Progenitor cell of endocrine pancreas (in vitro differentiated cells): ENCODE results near the gene SERF2. TPM values are rescaled to one million over a fixed set of nuclear protein-coding genes. Genes with fewer than 3 reads are reported as not detected.

ENCODE experiments used
- DNase-seq: peaks from one replicate; pipeline ENCODE4 v3.0.0; 2021; ENCODE audit warnings: low spot score; ENCODE audit not compliant: unreplicated experiment
- H3K27ac Mint-ChIP-seq: 2 replicates; pipeline ENCODE4 v1.8.0; 2021; ENCODE audit warnings: mild to moderate bottlenecking, moderate library complexity, mixed read lengths
- H3K27me3 Mint-ChIP-seq: 2 replicates; pipeline ENCODE4 v1.8.0; 2021; ENCODE audit warnings: mixed read lengths
- H3K36me3 Mint-ChIP-seq: 2 replicates; pipeline ENCODE4 v1.8.0; 2022; ENCODE audit warnings: mixed read lengths; ENCODE audit not compliant: insufficient read depth
- H3K4me1 Mint-ChIP-seq: 2 replicates; pipeline ENCODE4 v1.8.0; 2021; ENCODE audit warnings: low read depth, mixed read lengths
- H3K4me3 Mint-ChIP-seq: 2 replicates; pipeline ENCODE4 v1.8.0; 2021; ENCODE audit warnings: low read depth, mild to moderate bottlenecking, moderate library complexity, mixed read lengths
- H3K9me3 Mint-ChIP-seq: 2 replicates; pipeline ENCODE4 v1.8.0; 2021; ENCODE audit warnings: low read depth, mixed read lengths
- total RNA-seq: library from RNA; stranded (reverse); gene quantifications from 2 replicates; pipeline ENCODE4 v1.2.1, GENCODE V29; 2021
- TF ChIP-seq, protein P1 (sequence below): fragments of 200-600 bp; sonication (generic); IDR thresholded peaks from one replicate; pipeline ENCODE4 v1.5.0; 2021; ENCODE audit warnings: antibody characterized with exemption, mild to moderate bottlenecking; ENCODE audit not compliant: unreplicated experiment

SERF2 gene
- total RNA-seq, 1 donor from 2014 or later: 612 TPM

- Mint-ChIP-seq H3K27me3 (peaks cover 11% of the 10 kb centered on the region), H3K4me3 (peak overlapping the region; percentile 77), H3K36me3 (peaks cover 5% of the 10 kb centered on the region), H3K27ac (peak overlapping the region; percentile 79), H3K9me3 (no peaks in the 10 kb centered on the region), H3K4me1 (peaks cover 2% of the 10 kb centered on the region)
- DNase-seq: peak; percentile 38
- TF ChIP-seq, protein P1, sequence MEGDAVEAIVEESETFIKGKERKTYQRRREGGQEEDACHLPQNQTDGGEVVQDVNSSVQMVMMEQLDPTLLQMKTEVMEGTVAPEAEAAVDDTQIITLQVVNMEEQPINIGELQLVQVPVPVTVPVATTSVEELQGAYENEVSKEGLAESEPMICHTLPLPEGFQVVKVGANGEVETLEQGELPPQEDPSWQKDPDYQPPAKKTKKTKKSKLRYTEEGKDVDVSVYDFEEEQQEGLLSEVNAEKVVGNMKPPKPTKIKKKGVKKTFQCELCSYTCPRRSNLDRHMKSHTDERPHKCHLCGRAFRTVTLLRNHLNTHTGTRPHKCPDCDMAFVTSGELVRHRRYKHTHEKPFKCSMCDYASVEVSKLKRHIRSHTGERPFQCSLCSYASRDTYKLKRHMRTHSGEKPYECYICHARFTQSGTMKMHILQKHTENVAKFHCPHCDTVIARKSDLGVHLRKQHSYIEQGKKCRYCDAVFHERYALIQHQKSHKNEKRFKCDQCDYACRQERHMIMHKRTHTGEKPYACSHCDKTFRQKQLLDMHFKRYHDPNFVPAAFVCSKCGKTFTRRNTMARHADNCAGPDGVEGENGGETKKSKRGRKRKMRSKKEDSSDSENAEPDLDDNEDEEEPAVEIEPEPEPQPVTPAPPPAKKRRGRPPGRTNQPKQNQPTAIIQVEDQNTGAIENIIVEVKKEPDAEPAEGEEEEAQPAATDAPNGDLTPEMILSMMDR: peak; percentile 71
Measured at GRCh38 chr15:43777267-43777914, 14.7 kb upstream of the SERF2 start.

DNA sequence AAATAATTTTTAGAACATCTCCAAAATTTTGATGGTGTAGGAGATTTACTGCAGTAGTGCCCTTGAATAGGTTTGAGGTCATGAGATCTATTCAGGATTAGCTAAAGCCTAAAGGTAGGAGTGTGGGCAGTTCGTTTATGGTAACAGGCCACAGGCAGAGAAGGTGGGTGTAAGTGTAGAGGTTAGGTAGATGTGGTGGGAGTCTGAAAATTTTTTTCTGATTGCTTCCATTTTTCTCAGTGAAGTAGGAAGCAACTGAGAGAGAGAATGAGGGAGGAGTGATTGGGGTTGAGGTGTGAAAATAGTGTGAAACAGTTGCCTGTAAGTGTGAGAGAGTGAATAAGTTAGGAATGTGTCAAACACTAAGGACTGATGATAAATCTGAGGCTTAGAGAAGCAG is 13.1 kb upstream of the SERF2 start:
- Mint-ChIP-seq H3K27me3 (peaks cover 12% of the 10 kb centered on the region), H3K4me1 (peaks cover 2% of the 10 kb centered on the region), H3K36me3 (peaks cover 2% of the 10 kb centered on the region), H3K27ac (no peak overlapping the region), H3K9me3 (no peaks in the 10 kb centered on the region), H3K4me3 (no peak overlapping the region)
- no peak for DNase-seq
- TF ChIP-seq, protein P1: no peak

- Mint-ChIP-seq H3K9me3 (no peaks in the 10 kb centered on the region), H3K36me3 (peaks cover 4% of the 10 kb centered on the region), H3K27ac (peak overlapping the region; percentile 63), H3K4me1 (peaks cover 16% of the 10 kb centered on the region), H3K27me3 (no peaks in the 10 kb centered on the region), H3K4me3 (no peak overlapping the region)
- TF ChIP-seq, protein P1: no peak
- no peak for DNase-seq
Measured at GRCh38 chr15:43789409-43789808, 2.7 kb upstream of the SERF2 start.

- H3K27ac Mint-ChIP-seq: peak overlapping the region; percentile 100
- no peaks in the 10 kb centered on the region for H3K27me3 Mint-ChIP-seq
- H3K4me1 Mint-ChIP-seq: peaks cover 21% of the 10 kb centered on the region
- H3K9me3 Mint-ChIP-seq: no peaks in the 10 kb centered on the region
- no peak for DNase-seq
- H3K36me3 Mint-ChIP-seq: peaks cover 10% of the 10 kb centered on the region
- TF ChIP-seq, protein P1: no peak
- peak overlapping the region; percentile 96 for H3K4me3 Mint-ChIP-seq
Measured at GRCh38 chr15:43792761-43793476, 799 bp downstream of the SERF2 start.

DNA sequence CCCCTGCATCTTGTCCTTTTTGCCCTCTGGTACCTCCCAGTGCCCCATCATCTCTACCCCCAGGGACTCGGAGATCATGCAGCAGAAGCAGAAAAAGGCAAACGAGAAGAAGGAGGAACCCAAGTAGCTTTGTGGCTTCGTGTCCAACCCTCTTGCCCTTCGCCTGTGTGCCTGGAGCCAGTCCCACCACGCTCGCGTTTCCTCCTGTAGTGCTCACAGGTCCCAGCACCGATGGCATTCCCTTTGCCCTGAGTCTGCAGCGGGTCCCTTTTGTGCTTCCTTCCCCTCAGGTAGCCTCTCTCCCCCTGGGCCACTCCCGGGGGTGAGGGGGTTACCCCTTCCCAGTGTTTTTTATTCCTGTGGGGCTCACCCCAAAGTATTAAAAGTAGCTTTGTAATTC is 1.5 kb downstream of the SERF2 start:
- peak overlapping the region; percentile 100 for H3K27ac Mint-ChIP-seq
- no peaks in the 10 kb centered on the region for H3K27me3 Mint-ChIP-seq
- no peak for DNase-seq
- H3K9me3 Mint-ChIP-seq: no peaks in the 10 kb centered on the region
- H3K4me3 Mint-ChIP-seq: peak overlapping the region; percentile 96
- peaks cover 13% of the 10 kb centered on the region for H3K36me3 Mint-ChIP-seq
- H3K4me1 Mint-ChIP-seq: peaks cover 23% of the 10 kb centered on the region
- TF ChIP-seq, protein P1: no peak
